Neuronal stem cell (in vitro differentiated cells): ENCODE results near the gene CCDC141.
A peak's percentile ranks its signal among the peaks of the same experiment; 100 is the strongest.

Experiments
- DNase-seq: peaks from one replicate; pipeline ENCODE4 v3.0.0-alpha.2; 2013; ENCODE audit warnings: low spot score
- H2AFZ ChIP-seq: one replicate; pipeline ENCODE4 v1.6.1; 2013; ENCODE audit warnings: mild to moderate bottlenecking, low read length, inconsistent platforms
- H2AK5ac ChIP-seq: 2 replicates; pipeline ENCODE4 v1.6.1; 2013; ENCODE audit warnings: low read depth, mild to moderate bottlenecking, inconsistent platforms, low read length, moderate library complexity, mixed read lengths
- H2BK120ac ChIP-seq: 2 replicates; pipeline ENCODE4 v1.6.1; 2013; ENCODE audit warnings: low read depth, mild to moderate bottlenecking, inconsistent platforms, low read length, moderate library complexity, mixed read lengths
- H2BK12ac ChIP-seq: one replicate; pipeline ENCODE4 v1.6.1; 2013; ENCODE audit warnings: low read length, inconsistent platforms
- H2BK15ac ChIP-seq: 2 replicates; pipeline ENCODE4 v1.6.1; 2013; ENCODE audit warnings: mild to moderate bottlenecking, low read length, inconsistent platforms, mixed read lengths
- H2BK5ac ChIP-seq: one replicate; pipeline ENCODE4 v1.6.1; 2013; ENCODE audit warnings: inconsistent platforms, mild to moderate bottlenecking, low read length, moderate library complexity
- H3K14ac ChIP-seq: one replicate; pipeline ENCODE4 v1.6.1; 2013; ENCODE audit warnings: low read length, inconsistent platforms
- H3K18ac ChIP-seq: 2 replicates; pipeline ENCODE4 v1.6.1; 2013; ENCODE audit warnings: low read length, inconsistent platforms
- H3K23ac ChIP-seq: 2 replicates; pipeline ENCODE4 v1.6.1; 2013; ENCODE audit warnings: low read depth, mild to moderate bottlenecking, mixed read lengths, low read length, inconsistent platforms; ENCODE audit not compliant: poor library complexity
- H3K27ac ChIP-seq: replicated peaks from 3 replicates; pipeline ENCODE4 v1.5.1; 2013; ENCODE audit warnings: low read length, inconsistent platforms
- H3K27me3 ChIP-seq, 3 experiments: 2 replicates each; pipeline ENCODE4 v1.6.1; 2013; ENCODE audit warnings: low read length in 3 of 3, mild to moderate bottlenecking in 2 of 3, inconsistent platforms in 1 of 3, low read depth in 1 of 3, mixed read lengths in 1 of 3, moderate library complexity in 1 of 3; ENCODE audit not compliant: control insufficient read depth in 3 of 3, insufficient read depth in 3 of 3
- H3K36me3 ChIP-seq, 2 donors: replicated peaks in 1 of 2; 2 replicates each; pipeline ENCODE4 v1.6.1; 2013; ENCODE audit warnings: low read length in 2 of 2; ENCODE audit not compliant: control insufficient read depth in 2 of 2, insufficient read depth in 2 of 2
- H3K4ac ChIP-seq: 2 replicates; pipeline ENCODE4 v1.6.1; 2013; ENCODE audit warnings: inconsistent platforms, mild to moderate bottlenecking, low read length, moderate library complexity
- H3K4me1 ChIP-seq, 2 donors: 1 replicate in 1 of 2; 2 replicates in 1 of 2; pipeline ENCODE4 v1.6.1; 2013; ENCODE audit warnings: low read length in 2 of 2, low read depth in 1 of 2; ENCODE audit not compliant: control insufficient read depth in 2 of 2, insufficient read depth in 1 of 2
- H3K4me2 ChIP-seq: one replicate; pipeline ENCODE4 v1.6.1; 2013; ENCODE audit warnings: mild to moderate bottlenecking, low read length, inconsistent platforms; ENCODE audit not compliant: insufficient read depth, poor library complexity, severe bottlenecking
- H3K4me3 ChIP-seq, 2 donors: 2 replicates each; pipeline ENCODE4 v1.5.1; 2013; ENCODE audit warnings: low read length in 2 of 2, mild to moderate bottlenecking in 2 of 2, inconsistent platforms in 1 of 2, moderate library complexity in 1 of 2
- H3K79me1 ChIP-seq: one replicate; pipeline ENCODE4 v1.6.1; 2013; ENCODE audit warnings: low read depth, mild to moderate bottlenecking, inconsistent platforms, low read length, moderate library complexity
- H3K9ac ChIP-seq: one replicate; pipeline ENCODE4 v1.6.1; 2013; ENCODE audit warnings: mild to moderate bottlenecking, low read depth, low read length, inconsistent platforms; ENCODE audit not compliant: poor library complexity
- H3K9me3 ChIP-seq, 2 donors: replicated peaks in 1 of 2; 2 replicates each; pipeline versions ENCODE3 to v1.6.1; 2013; ENCODE audit warnings: low read length in 2 of 2, mild to moderate bottlenecking in 2 of 2, inconsistent platforms in 1 of 2, low read depth in 1 of 2, mixed read lengths in 1 of 2, moderate library complexity in 1 of 2; ENCODE audit not compliant: control insufficient read depth in 2 of 2, insufficient read depth in 1 of 2
- H4K8ac ChIP-seq: one replicate; pipeline ENCODE4 v1.6.1; 2013; ENCODE audit warnings: low read depth, mild to moderate bottlenecking, inconsistent platforms, low read length, moderate library complexity
- H4K91ac ChIP-seq: one replicate; pipeline ENCODE4 v1.6.1; 2013; ENCODE audit warnings: low read length, low read depth, mild to moderate bottlenecking, inconsistent platforms; ENCODE audit not compliant: poor library complexity
- WGBS, 2 donors: extraction: QIAGEN DNeasy Blood & Tissue Kit; methylation state at CpG; one replicate each; pipeline ENCODE4 v1.1.7; 2013; ENCODE audit warnings: missing lambda C conversion rate in 2 of 2, mixed read lengths in 1 of 2; ENCODE audit not compliant: insufficient read length in 2 of 2, insufficient replicate concordance in 1 of 2; ENCODE audit errors: extremely low coverage in 2 of 2; 5-methylcytosine and 5-hydroxymethylcytosine counted together

The CCDC141 gene

DNA sequence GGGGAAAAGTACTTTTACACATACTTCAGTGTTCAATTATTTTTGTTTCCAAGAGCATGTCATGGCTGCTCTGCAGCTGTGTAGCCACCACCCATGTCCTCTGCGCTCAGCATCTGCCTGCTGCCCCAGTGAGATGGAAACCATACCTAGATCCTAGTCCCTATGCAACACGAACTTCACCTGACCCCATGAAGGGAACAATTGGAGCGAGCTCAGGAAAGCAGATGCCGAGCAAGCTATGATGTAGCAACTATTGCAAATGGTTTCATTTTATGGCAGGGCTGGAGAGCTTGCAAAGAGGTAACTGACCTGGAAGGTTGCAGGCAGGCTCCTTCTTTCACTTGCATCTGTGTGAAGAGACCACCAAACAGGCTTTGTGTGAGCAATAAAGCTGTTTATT lies 1.3 kb upstream of the CCDC141 start:
- no peak overlapping the region for H3K4me2 ChIP-seq
- no peak overlapping the region for H3K4ac ChIP-seq
- H3K4me3 ChIP-seq = no peak overlapping the region
- no peak for DNase-seq
- no peak overlapping the region for H4K91ac ChIP-seq
- peak overlapping the region; percentile 83 for H3K18ac ChIP-seq
- H3K9me3 ChIP-seq = no peaks in the 10 kb centered on the region
- H2BK12ac ChIP-seq = peak overlapping the region; percentile 73
- WGBS, 2 donors = no CpG with 5 or more reads among the region's 4 CpGs
- H3K14ac ChIP-seq = no peak overlapping the region
- no peak overlapping the region for H3K27ac ChIP-seq
- H3K36me3 ChIP-seq = no peaks in the 10 kb centered on the region
- H3K9ac ChIP-seq = no peak overlapping the region
- no peaks in the 10 kb centered on the region for H3K79me1 ChIP-seq
- no peak overlapping the region for H3K23ac ChIP-seq
- no peak overlapping the region for H2BK120ac ChIP-seq
- no peak overlapping the region for H2AFZ ChIP-seq
- H4K8ac ChIP-seq = no peak overlapping the region
- H3K4me1 ChIP-seq = peaks cover 0 to 23% of the 10 kb centered on the region in 2 donors
- no peak overlapping the region for H2BK5ac ChIP-seq
- no peak overlapping the region for H2BK15ac ChIP-seq
- H3K27me3 ChIP-seq = no peaks in the 10 kb centered on the region
- no peak overlapping the region for H2AK5ac ChIP-seq

GRCh38 chr2:179050755-179051154 lies 818 bp upstream of the CCDC141 start:
- H2BK120ac ChIP-seq = no peak overlapping the region
- no peak overlapping the region for H3K4me3 ChIP-seq
- H2AK5ac ChIP-seq = no peak overlapping the region
- H3K9ac ChIP-seq = no peak overlapping the region
- H3K4ac ChIP-seq = no peak overlapping the region
- H3K18ac ChIP-seq = no peak overlapping the region
- no peaks in the 10 kb centered on the region for H3K36me3 ChIP-seq
- no peak overlapping the region for H4K8ac ChIP-seq
- no peak overlapping the region for H2AFZ ChIP-seq
- H3K27ac ChIP-seq = no peak overlapping the region
- no peaks in the 10 kb centered on the region for H3K27me3 ChIP-seq
- H3K4me1 ChIP-seq = peaks cover 0 to 23% of the 10 kb centered on the region in 2 donors
- H4K91ac ChIP-seq = no peak overlapping the region
- no peak overlapping the region for H2BK15ac ChIP-seq
- no peak overlapping the region for H2BK5ac ChIP-seq
- no peak overlapping the region for H2BK12ac ChIP-seq
- DNase-seq = no peak
- no peak overlapping the region for H3K14ac ChIP-seq
- H3K23ac ChIP-seq = no peak overlapping the region
- no peaks in the 10 kb centered on the region for H3K9me3 ChIP-seq
- H3K4me2 ChIP-seq = no peak overlapping the region
- no peaks in the 10 kb centered on the region for H3K79me1 ChIP-seq

DNA sequence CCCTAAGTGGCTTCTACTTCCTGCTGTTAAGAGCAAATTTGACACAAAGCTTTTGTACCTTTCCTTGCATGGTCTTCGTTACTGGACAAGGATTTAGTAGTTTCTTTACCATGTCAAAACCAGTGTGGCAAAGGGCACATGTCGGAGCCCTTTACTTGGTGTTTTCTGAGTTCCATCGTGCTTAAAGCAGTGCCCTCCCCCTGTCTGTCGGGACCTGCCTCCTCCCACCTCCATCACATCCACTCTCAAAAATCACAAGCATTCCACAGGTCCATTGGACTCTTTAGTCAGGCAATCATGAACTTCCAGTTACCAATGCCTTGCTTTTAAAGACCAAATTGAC lies 763 bp downstream of the CCDC141 start:
- H3K14ac ChIP-seq = no peak overlapping the region
- DNase-seq = no peak
- H2BK5ac ChIP-seq = no peak overlapping the region
- H3K18ac ChIP-seq = no peak overlapping the region
- WGBS, 2 donors = no CpG with 5 or more reads among the region's 4 CpGs
- H4K91ac ChIP-seq = no peak overlapping the region
- H2AK5ac ChIP-seq = no peak overlapping the region
- H3K27ac ChIP-seq = peak overlapping the region; percentile 28
- H3K4me2 ChIP-seq = no peak overlapping the region
- no peak overlapping the region for H3K4me3 ChIP-seq
- no peak overlapping the region for H4K8ac ChIP-seq
- H2BK120ac ChIP-seq = no peak overlapping the region
- H3K9me3 ChIP-seq = no peaks in the 10 kb centered on the region
- H3K27me3 ChIP-seq = no peaks in the 10 kb centered on the region
- peak overlapping the region; percentile 11 for H2AFZ ChIP-seq
- no peaks in the 10 kb centered on the region for H3K79me1 ChIP-seq
- no peak overlapping the region for H3K4ac ChIP-seq
- H3K9ac ChIP-seq = no peak overlapping the region
- no peak overlapping the region for H2BK12ac ChIP-seq
- no peak overlapping the region for H3K23ac ChIP-seq
- peaks cover 0 to 23% of the 10 kb centered on the region in 2 donors for H3K4me1 ChIP-seq
- no peaks in the 10 kb centered on the region for H3K36me3 ChIP-seq
- H2BK15ac ChIP-seq = no peak overlapping the region

DNA sequence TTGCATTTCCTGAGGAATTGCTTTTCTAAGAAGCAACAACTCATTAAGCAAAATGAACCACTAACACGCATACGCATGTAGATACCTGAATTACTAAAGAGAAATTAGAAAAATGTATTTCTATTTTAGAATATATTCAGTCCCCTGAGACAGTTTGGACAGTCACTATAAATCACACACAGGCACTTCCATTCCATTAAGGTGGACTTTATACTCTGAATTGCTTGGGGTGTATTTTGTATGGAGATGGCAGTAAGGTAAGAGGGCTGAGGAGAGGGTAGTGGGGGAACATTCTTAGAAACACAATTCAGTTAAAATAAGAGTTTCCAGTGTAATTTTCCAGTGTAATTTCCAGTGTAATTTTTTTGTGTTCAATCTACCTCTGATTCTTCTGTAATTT lies 1.8 kb downstream of the CCDC141 start:
- no peak overlapping the region for H4K8ac ChIP-seq
- H3K9me3 ChIP-seq = no peaks in the 10 kb centered on the region
- no peak overlapping the region for H3K4me2 ChIP-seq
- no peak overlapping the region for H3K18ac ChIP-seq
- DNase-seq = no peak
- no peak overlapping the region for H2AK5ac ChIP-seq
- no peaks in the 10 kb centered on the region for H3K36me3 ChIP-seq
- H3K4me1 ChIP-seq = peaks cover 0 to 22% of the 10 kb centered on the region in 2 donors
- no peak overlapping the region for H2BK15ac ChIP-seq
- no peak overlapping the region for H3K27ac ChIP-seq
- H2BK5ac ChIP-seq = no peak overlapping the region
- no peak overlapping the region for H3K23ac ChIP-seq
- H3K9ac ChIP-seq = no peak overlapping the region
- H3K4ac ChIP-seq = no peak overlapping the region
- no CpG with 5 or more reads among the region's 2 CpGs for WGBS, 2 donors
- H3K79me1 ChIP-seq = no peaks in the 10 kb centered on the region
- H3K4me3 ChIP-seq = no peak overlapping the region
- H3K14ac ChIP-seq = no peak overlapping the region
- H2BK12ac ChIP-seq = no peak overlapping the region
- H4K91ac ChIP-seq = no peak overlapping the region
- no peak overlapping the region for H2BK120ac ChIP-seq
- H3K27me3 ChIP-seq = no peaks in the 10 kb centered on the region
- no peak overlapping the region for H2AFZ ChIP-seq
